Left lung (tissue), 10 donors: ENCODE data around the gene STARD3. TPM values are rescaled to one million over a fixed set of nuclear protein-coding genes. Genes with fewer than 3 reads are reported as not detected.

Source experiments
- ATAC-seq: fragments of 200-7000 bp; cut with Tn5 transposase; one replicate; pipeline ENCODE4 v1.9.1; 2020; ENCODE audit warnings: moderate library complexity
- DNase-seq, 4 donors: peaks; one replicate each; pipeline ENCODE4 v3.0.0-alpha.2; 2013 to 2020
- H3K27ac ChIP-seq, 2 donors: fragments of 200-600 bp; sonication (generic) in 1 of 2; one replicate each; pipeline versions ENCODE4 v1.5.0 to v1.8.0; 2020 to 2021
- H3K27me3 ChIP-seq, 2 donors: fragments of 200-600 bp; sonication (generic) in 1 of 2; one replicate each; pipeline versions ENCODE4 v1.5.0 to v1.8.0; 2020 to 2021
- H3K36me3 ChIP-seq, 2 donors: fragments of 200-600 bp; sonication (generic) in 1 of 2; one replicate each; pipeline versions ENCODE4 v1.5.0 to v1.8.0; 2020 to 2021
- H3K4me1 ChIP-seq, 2 donors: fragments of 200-600 bp; one replicate each; pipeline ENCODE4 v1.8.0; 2021
- H3K4me3 ChIP-seq, 2 donors: fragments of 200-600 bp; sonication (generic) in 1 of 2; one replicate each; pipeline versions ENCODE4 v1.5.0 to v1.8.0; 2020 to 2021; ENCODE audit warnings: mild to moderate bottlenecking in 1 of 2
- H3K9me3 ChIP-seq, 2 donors: fragments of 200-600 bp; sonication (generic) in 1 of 2; one replicate each; pipeline versions ENCODE4 v1.5.0 to v1.8.0; 2020 to 2021
- CTCF ChIP-seq, 2 donors: fragments of 200-600 bp; sonication (generic) in 1 of 2; IDR thresholded peaks; one replicate each; pipeline versions ENCODE4 v1.5.0 to v1.8.0; 2021; ENCODE audit warnings: antibody characterized with exemption in 2 of 2
- intact Hi-C, 2 donors: fragments of 100-400 bp; cut with DNase I; formaldehyde crosslinking; loops; one replicate each; pipeline versions ENCODE4 v1.11.2 to v1.14.2; 2022
- polyA plus RNA-seq, 6 donors: library from polyadenylated mRNA; unstranded; fragments of 120-200 nt; gene quantifications; one replicate each; pipeline ENCODE4 v1.2.1, GENCODE V29; 2013; ENCODE audit not compliant: insufficient read length in 6 of 6
- total RNA-seq, 2 donors: library from RNA; stranded (reverse); fragmentation: NEBNext Ultra II Directional; extraction: Animal tissue kit (Norgen Biotek cat#: 25700); gene quantifications; one replicate each; pipeline ENCODE4 v1.2.1, GENCODE V29; 2021
- donor health status: DM: no; HTN: yes; CAD: no.
- donor health status: DM: no; HTN: no; CAD: no.

Gene STARD3
- total and polyA plus RNA-seq, 8 donors, result 42.1 to 66.1 (median 55.9) TPM

- H3K4me1 ChIP-seq, result peaks cover 19 to 22% of the 10 kb centered on the region in 2 donors
- peaks cover 10 to 25% of the 10 kb centered on the region in 2 donors for H3K27me3 ChIP-seq
- no peaks in the 10 kb centered on the region for H3K9me3 ChIP-seq
- no peak overlapping the region for H3K4me3 ChIP-seq
- no peaks in the 10 kb centered on the region for H3K36me3 ChIP-seq
- peak overlapping the region in 1 of 2 donors; percentile 53 for H3K27ac ChIP-seq
- intact Hi-C loops, result no loop called here
- DNase-seq (peak in 3 of 4 donors; percentile 57 to 86 (median 63)), ATAC-seq (peak; percentile 49)
- TF ChIP-seq CTCF (IDR thresholded peaks at IDR 0.05), result no peak
Measured at GRCh38 chr17:39674702-39675389, 37.9 kb downstream of the STARD3 start.

GRCh38 chr17:39675390-39676082 is 38.6 kb downstream of the STARD3 start:
- Histone ChIP-seq H3K27me3 (peaks cover 6 to 18% of the 10 kb centered on the region in 2 donors), H3K27ac (peak overlapping the region in 1 of 2 donors; percentile 53), H3K4me1 (peaks cover 19 to 22% of the 10 kb centered on the region in 2 donors), H3K36me3 (peaks cover 0 to 6% of the 10 kb centered on the region in 2 donors), H3K4me3 (no peak overlapping the region), H3K9me3 (no peaks in the 10 kb centered on the region)
- TF ChIP-seq CTCF (IDR thresholded peaks at IDR 0.05), result no peak
- DNase-seq (peak in 1 of 4 donors; percentile 34), ATAC-seq (no peak)
- intact Hi-C loops, result no loop called here

GRCh38 chr17:39676198-39676819 is 39.4 kb downstream of the STARD3 start:
- peaks cover 19 to 22% of the 10 kb centered on the region in 2 donors for H3K4me1 ChIP-seq
- no peak overlapping the region for H3K4me3 ChIP-seq

GRCh38 chr17:39677072-39677471 is 40.1 kb downstream of the STARD3 start:
- Histone ChIP-seq H3K27ac (no peak overlapping the region), H3K9me3 (no peaks in the 10 kb centered on the region), H3K4me1 (peaks cover 19 to 22% of the 10 kb centered on the region in 2 donors), H3K27me3 (peaks cover 0 to 3% of the 10 kb centered on the region in 2 donors), H3K4me3 (no peak overlapping the region), H3K36me3 (peaks cover 0 to 12% of the 10 kb centered on the region in 2 donors)
- peak in 1 of 4 donors; percentile 33 for DNase-seq
- intact Hi-C loops, result no loop called here
- no peak for ATAC-seq
- no peak for TF ChIP-seq CTCF (IDR thresholded peaks at IDR 0.05)

More at GRCh38 chr17:39676198-39676819, 39.4 kb downstream of the STARD3 start:
- H3K27ac ChIP-seq, result no peak overlapping the region
- H3K36me3 ChIP-seq, result peaks cover 0 to 12% of the 10 kb centered on the region in 2 donors
- H3K27me3 ChIP-seq, result peaks cover 1 to 10% of the 10 kb centered on the region in 2 donors
- intact Hi-C loops, result no loop called here
- DNase-seq, result peak in 3 of 4 donors; percentile 87 to 88 (median 88)
- TF ChIP-seq CTCF (IDR thresholded peaks at IDR 0.05), result no peak
- no peaks in the 10 kb centered on the region for H3K9me3 ChIP-seq
- peak; percentile 70 for ATAC-seq
